HepG2 (cell line): ENCODE data around the gene SPAG7. TPM values are rescaled to one million over a fixed set of nuclear protein-coding genes. Genes with fewer than 3 reads are reported as not detected.

Source experiments
- AKNA ChIP-seq: sonication (generic); formaldehyde crosslinking; IDR thresholded peaks from 2 replicates; pipeline ENCODE4 v1.4.0; 2020; ENCODE audit warnings: missing genetic modification reagents, borderline replicate concordance
- CENPT ChIP-seq: sonication (generic); formaldehyde crosslinking; IDR thresholded peaks from 2 replicates; pipeline ENCODE4 v1.8.0; 2022; ENCODE audit warnings: low read depth, mild to moderate bottlenecking, moderate library complexity, missing genetic modification reagents
- ETV5 ChIP-seq: IDR thresholded peaks from 2 replicates; pipeline ENCODE4 v1.6.1; 2018; ENCODE audit warnings: missing biosample characterization, missing genetic modification reagents, inconsistent platforms, borderline replicate concordance
- FLYWCH1 ChIP-seq: sonication (generic); formaldehyde crosslinking; IDR thresholded peaks from 2 replicates; pipeline ENCODE4 v1.8.1; 2023; ENCODE audit warnings: mild to moderate bottlenecking, missing genetic modification reagents
- FOXO1 ChIP-seq: sonication (generic); formaldehyde crosslinking; IDR thresholded peaks from 2 replicates; pipeline ENCODE4 v1.4.0; 2020; ENCODE audit warnings: missing genetic modification reagents
- GZF1 ChIP-seq: sonication (generic); formaldehyde crosslinking; IDR thresholded peaks from 2 replicates; pipeline ENCODE4 v1.5.1; 2020; ENCODE audit warnings: mild to moderate bottlenecking, missing genetic modification reagents
- HMG20B ChIP-seq: conservative IDR thresholded peaks from 2 replicates; pipeline ENCODE4 v1.6.1; 2016; ENCODE audit warnings: missing genetic modification reagents, missing compliant biosample characterization
- LRRFIP1 ChIP-seq: sonication (generic); formaldehyde crosslinking; conservative IDR thresholded peaks from 2 replicates; pipeline ENCODE4 v1.4.0; 2020; ENCODE audit warnings: missing genetic modification reagents
- MED13 ChIP-seq: sonication (generic); formaldehyde crosslinking; IDR thresholded peaks from 2 replicates; pipeline ENCODE4 v1.5.0; 2020; ENCODE audit warnings: missing genetic modification reagents
- NFIB ChIP-seq: sonication (generic); formaldehyde crosslinking; IDR thresholded peaks from 2 replicates; pipeline ENCODE4 v1.9.0; 2021; ENCODE audit warnings: missing genetic modification reagents, mild to moderate bottlenecking, borderline replicate concordance
- NFYB ChIP-seq: sonication (generic); formaldehyde crosslinking; IDR thresholded peaks from 2 replicates; pipeline ENCODE4 v1.4.0; 2020; ENCODE audit warnings: missing genetic modification reagents
- PCBP2 ChIP-seq: fragments of 200-400 bp; formaldehyde crosslinking; optimal IDR thresholded peaks from 2 replicates; pipeline ENCODE3; 2018; ENCODE audit warnings: low read length, low read depth; ENCODE audit not compliant: poor library complexity, severe bottlenecking
- POGK ChIP-seq: sonication (generic); formaldehyde crosslinking; conservative IDR thresholded peaks from 2 replicates; pipeline ENCODE4 v1.8.0; 2022; ENCODE audit warnings: mild to moderate bottlenecking, moderate library complexity, missing genetic modification reagents
- SNAPC5 ChIP-seq: sonication (generic); formaldehyde crosslinking; IDR thresholded peaks from 2 replicates; pipeline ENCODE4 v1.8.1; 2023; ENCODE audit warnings: mild to moderate bottlenecking, missing genetic modification reagents, borderline replicate concordance
- THAP11 ChIP-seq: IDR thresholded peaks from 2 replicates; pipeline ENCODE4 v1.6.1; 2016; ENCODE audit warnings: missing biosample characterization, missing genetic modification reagents
- ZFY ChIP-seq: sonication (generic); formaldehyde crosslinking; IDR thresholded peaks from 2 replicates; pipeline ENCODE4 v1.4.0; 2020; ENCODE audit warnings: missing genetic modification reagents
- ZNF772 ChIP-seq: sonication (generic); formaldehyde crosslinking; IDR thresholded peaks from 2 replicates; pipeline ENCODE4 v1.5.0; 2020; ENCODE audit warnings: mild to moderate bottlenecking, missing genetic modification reagents
- polyA plus RNA-seq, 8 experiments: library from polyadenylated mRNA; depleted of rRNA in 3 of 8; stranded (reverse) in 7 of 8; unstranded in 1 of 8; fragments of >200 nt; fragmentation: Illumina TruSeq in 4 of 8; extraction: Trizol in 4 of 8; gene quantifications; 2 replicates each; pipeline versions ENCODE4 v1.2.1 to v1.2.3, GENCODE V29; 2011 to 2016; ENCODE audit warnings: low read depth in 4 of 8, missing spikeins in 1 of 8, mixed read lengths in 1 of 8; ENCODE audit not compliant: insufficient read depth in 1 of 8
- total RNA-seq, 5 experiments: library from RNA; depleted of rRNA; stranded (reverse); fragments of >200 nt; fragmentation: Illumina TruSeq; extraction: Trizol; gene quantifications; 2 replicates each; pipeline ENCODE4 v1.2.3, GENCODE V29; 2016; ENCODE audit warnings: low read depth in 1 of 5

Gene SPAG7
- total and polyA plus RNA-seq, 2 of the 13 experiments (the other 11 are each of a cell fraction or from before 2014, with no cell fraction given), result 51.0 to 59.0 TPM

GRCh38 chr17:4967539-4968485, at the start of gene SPAG7 (continued):
- TF ChIP-seq POGK (CRISPR knock-in tag) (no peak), GZF1 (no peak; the same call in 1 of the 2 replicates), NFYB (no peak; the same call in 1 of the 2 replicates), LRRFIP1 (CRISPR knock-in tag) (no peak), ZNF772 (CRISPR knock-in tag) (no peak; the same call in 1 of the 2 replicates), ETV5 (CRISPR knock-in tag) (no peak; the same call in 1 of the 2 replicates), SNAPC5 (CRISPR knock-in tag) (no peak; the same call in 1 of the 2 replicates), HMG20B (CRISPR knock-in tag) (no peak; the same call in 1 of the 2 replicates), CENPT (CRISPR knock-in tag) (no peak), PCBP2 (no peak), MED13 (CRISPR knock-in tag) (no peak; the same call in 1 of the 2 replicates), NFIB (CRISPR knock-in tag) (peak; percentile 77; the same call in 1 of the 2 replicates), AKNA (CRISPR knock-in tag) (no peak), FLYWCH1 (no peak), THAP11 (peak; percentile 73; the same call in 1 of the 2 replicates), ZFY (CRISPR knock-in tag) (peak; percentile 93), FOXO1 (CRISPR knock-in tag) (peak; percentile 35; the same call in 1 of the 2 replicates)
